Measurements from ENCODE around the gene EIF4E2.

- TF ChIP-seq EZH2 (IDR thresholded peaks at IDR 0.05; ENCODE audit: borderline replicate concordance, low read depth, low read length, severe bottlenecking) (no peak), CTCF (IDR thresholded peaks at IDR 0.05; ENCODE audit: extremely low read depth in 1 of 2, insufficient read depth in 1 of 2, low read depth in 1 of 2, low read length in 2 of 2) (peak; percentile 25 to 57), POLR2A (IDR thresholded peaks at IDR 0.05; ENCODE audit: low read depth, low read length) (no peak), MYC (IDR thresholded peaks at IDR 0.05; ENCODE audit: low read depth, low read length) (no peak)
Measured at GRCh38 chr2:232537079-232537478, 13.4 kb upstream of the EIF4E2 start.

Measured in endothelial cell of umbilical vein (primary cell).